Left ventricle myocardium superior (tissue), 1 donor: ENCODE measurements around the gene CYP2S1. TPM values are rescaled to one million over a fixed set of nuclear protein-coding genes. Genes with fewer than 3 reads are reported as not detected.

Experiments
- ATAC-seq: fragments of 200-7000 bp; cut with Tn5 transposase; one replicate; pipeline ENCODE4 v1.9.1; 2020; ENCODE audit warnings: mild to moderate bottlenecking, moderate library complexity
- DNase-seq: peaks from one replicate; pipeline ENCODE4 v3.0.0-alpha.2; 2020
- intact Hi-C: fragments of 100-400 bp; cut with micrococcal nuclease; formaldehyde crosslinking; loops from one replicate; pipeline ENCODE4 v1.11.0; 2022
- total RNA-seq: library from RNA; stranded (reverse); fragmentation: NEBNext Ultra II Directional; extraction: Animal tissue kit (Norgen Biotek cat#: 25700); gene quantifications from one replicate; pipeline ENCODE4 v1.2.1, GENCODE V29; 2021
- donor health status: DM: no; HTN: yes; CAD: no; lungs with severe emphysema.

The CYP2S1 gene
- total RNA-seq, 1 donor from 2014 or later, result 0.87 TPM

DNA sequence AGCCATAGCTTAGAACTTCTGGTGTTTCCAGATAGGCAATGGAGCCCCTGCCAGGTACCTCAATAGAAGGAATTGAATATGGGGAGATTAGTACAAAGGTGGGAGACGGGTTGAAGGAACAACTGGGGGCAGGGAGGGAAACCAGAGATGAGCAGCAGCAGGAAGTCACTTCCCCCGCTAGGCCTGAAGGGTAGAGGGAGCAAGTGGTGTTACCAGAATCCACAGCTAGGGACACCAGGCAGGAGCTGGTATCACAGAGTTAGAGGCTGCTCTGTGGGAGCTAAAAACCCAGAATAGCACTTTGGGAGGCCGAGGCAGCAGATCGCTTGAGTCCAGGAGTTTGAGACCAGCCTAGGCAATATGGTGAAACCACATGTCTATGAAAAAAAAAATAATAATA, 55.9 kb downstream of the CYP2S1 start:
- ATAC-seq (no peak), DNase-seq (no peak)
- intact Hi-C loops, result no loop called here

- intact Hi-C loops, result no loop called here
- DNase-seq (no peak), ATAC-seq (no peak)
Measured at GRCh38 chr19:41249707-41250423, 56.8 kb downstream of the CYP2S1 start.

- ATAC-seq (no peak), DNase-seq (no peak)
- intact Hi-C loops, result no loop called here
Measured at GRCh38 chr19:41253660-41254059, 60.6 kb downstream of the CYP2S1 start.

DNA sequence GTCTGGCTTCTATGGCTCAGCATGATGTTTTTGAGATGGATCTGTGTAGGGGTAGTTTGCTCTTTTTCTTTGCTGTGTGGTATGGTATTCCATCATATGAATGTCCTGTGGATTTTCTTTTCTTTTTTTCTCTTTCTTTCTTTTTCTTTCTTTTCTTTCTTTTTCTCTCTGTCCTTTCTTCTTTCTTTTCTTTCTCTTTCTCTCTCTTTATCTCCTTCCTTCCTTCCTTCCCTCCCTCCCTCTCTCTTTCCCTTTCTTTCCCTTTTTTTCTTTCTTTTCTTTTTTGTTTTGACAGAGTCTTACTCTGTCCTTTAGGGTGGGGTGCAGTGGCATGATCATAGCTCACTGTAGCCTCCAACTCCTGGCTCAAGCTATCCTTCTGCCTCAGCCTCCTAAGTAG, 62.2 kb downstream of the CYP2S1 start:
- DNase-seq (no peak), ATAC-seq (no peak)
- intact Hi-C loops, result no loop called here

Other genes starting within 250 kb of the CYP2S1 start
- gene CYP2B6, start 201.9 kb upstream of the CYP2S1 start, total RNA-seq, result not detected
- gene CYP2A13, start 104.8 kb upstream of the CYP2S1 start, total RNA-seq, result not detected
- gene CYP2F1, start 78.8 kb upstream of the CYP2S1 start, total RNA-seq, result not detected
- gene AXL, start 26.0 kb downstream of the CYP2S1 start, total RNA-seq, result 13.8 TPM
- 128 TPM for gene HNRNPUL1, start 71.2 kb downstream of the CYP2S1 start, total RNA-seq
- 15.9 TPM for gene CCDC97, start 117.0 kb downstream of the CYP2S1 start, total RNA-seq
- 13.2 TPM for gene TGFB1, start 160.7 kb downstream of the CYP2S1 start, total RNA-seq
- 3.7 TPM for gene B9D2, start 170.9 kb downstream of the CYP2S1 start, total RNA-seq
- 3.6 TPM for gene TMEM91, start 183.3 kb downstream of the CYP2S1 start, total RNA-seq
- gene EXOSC5, start 204.1 kb downstream of the CYP2S1 start, total RNA-seq, result 14.4 TPM
- 49.2 TPM for gene BCKDHA, start 204.6 kb downstream of the CYP2S1 start, total RNA-seq
- 12.4 TPM for gene B3GNT8, start 234.2 kb downstream of the CYP2S1 start, total RNA-seq
- 111 TPM for gene DMAC2, start 246.7 kb downstream of the CYP2S1 start, total RNA-seq
- not detected for gene ERICH4, start 249.9 kb downstream of the CYP2S1 start, total RNA-seq